Fibroblast of pulmonary artery (primary cell): ENCODE results near the gene H3-3A.
A peak's percentile ranks its signal among the peaks of the same experiment; 100 is the strongest.

Source experiments
- DNase-seq: peaks from one replicate; pipeline ENCODE4 v3.0.0-alpha.2; 2010; ENCODE audit warnings: low read depth
- H3K4me3 ChIP-seq: replicated peaks from 2 replicates; pipeline ENCODE4 v1.5.1; 2011; ENCODE audit warnings: low read depth, mild to moderate bottlenecking, control low read depth, low read length, moderate library complexity
- TF ChIP-seq, protein P1 (sequence below): IDR thresholded peaks from 2 replicates; pipeline ENCODE4 v1.5.1; 2011; ENCODE audit warnings: mild to moderate bottlenecking, control low read depth, low read length, inconsistent platforms; ENCODE audit errors: missing control alignments

H3-3A gene

DNA sequence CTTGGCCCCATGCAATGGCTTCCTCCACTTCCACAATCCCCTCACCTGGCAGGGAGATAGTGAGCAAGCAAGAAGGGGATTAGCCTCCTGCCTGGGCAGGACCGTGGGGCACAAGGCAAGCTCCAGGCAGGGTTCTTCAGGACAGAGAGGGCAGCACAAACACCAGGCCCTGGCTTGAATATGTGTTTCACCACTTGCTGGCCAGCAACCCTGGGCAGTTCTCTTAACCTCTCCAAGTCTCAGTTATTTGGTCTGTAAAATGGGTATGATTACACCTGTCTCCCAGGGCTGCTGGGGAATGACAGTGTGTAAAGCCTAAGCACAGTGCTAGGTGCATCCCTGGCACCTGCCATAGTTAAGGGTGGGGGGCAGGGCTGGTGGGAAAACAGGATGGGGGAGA is 31.9 kb downstream of the H3-3A start:
- DNase-seq, result no peak
- no peak overlapping the region for H3K4me3 ChIP-seq
- TF ChIP-seq, protein P1, sequence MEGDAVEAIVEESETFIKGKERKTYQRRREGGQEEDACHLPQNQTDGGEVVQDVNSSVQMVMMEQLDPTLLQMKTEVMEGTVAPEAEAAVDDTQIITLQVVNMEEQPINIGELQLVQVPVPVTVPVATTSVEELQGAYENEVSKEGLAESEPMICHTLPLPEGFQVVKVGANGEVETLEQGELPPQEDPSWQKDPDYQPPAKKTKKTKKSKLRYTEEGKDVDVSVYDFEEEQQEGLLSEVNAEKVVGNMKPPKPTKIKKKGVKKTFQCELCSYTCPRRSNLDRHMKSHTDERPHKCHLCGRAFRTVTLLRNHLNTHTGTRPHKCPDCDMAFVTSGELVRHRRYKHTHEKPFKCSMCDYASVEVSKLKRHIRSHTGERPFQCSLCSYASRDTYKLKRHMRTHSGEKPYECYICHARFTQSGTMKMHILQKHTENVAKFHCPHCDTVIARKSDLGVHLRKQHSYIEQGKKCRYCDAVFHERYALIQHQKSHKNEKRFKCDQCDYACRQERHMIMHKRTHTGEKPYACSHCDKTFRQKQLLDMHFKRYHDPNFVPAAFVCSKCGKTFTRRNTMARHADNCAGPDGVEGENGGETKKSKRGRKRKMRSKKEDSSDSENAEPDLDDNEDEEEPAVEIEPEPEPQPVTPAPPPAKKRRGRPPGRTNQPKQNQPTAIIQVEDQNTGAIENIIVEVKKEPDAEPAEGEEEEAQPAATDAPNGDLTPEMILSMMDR, result no peak

DNA sequence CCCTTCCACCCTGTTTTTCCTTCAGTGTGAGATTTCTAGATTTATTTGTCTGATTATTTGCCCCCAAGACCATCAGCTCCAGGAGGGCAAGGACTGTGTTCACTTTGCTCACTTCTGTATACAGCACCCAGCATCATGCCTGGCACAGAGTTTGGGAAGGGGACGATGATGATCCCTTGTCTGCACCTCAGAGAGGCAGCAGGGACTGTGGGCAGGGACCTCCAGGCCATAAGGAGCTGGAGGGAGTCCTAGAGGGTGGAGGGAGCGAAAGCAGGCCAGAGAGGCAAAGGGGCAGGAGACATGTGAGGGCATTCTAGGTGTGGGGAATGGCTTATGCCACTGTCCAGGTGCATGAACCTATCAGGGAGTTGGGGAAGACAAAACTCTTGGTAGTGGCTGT is 32.8 kb downstream of the H3-3A start:
- TF ChIP-seq, protein P1, result no peak
- no peak overlapping the region for H3K4me3 ChIP-seq
- no peak for DNase-seq

DNA sequence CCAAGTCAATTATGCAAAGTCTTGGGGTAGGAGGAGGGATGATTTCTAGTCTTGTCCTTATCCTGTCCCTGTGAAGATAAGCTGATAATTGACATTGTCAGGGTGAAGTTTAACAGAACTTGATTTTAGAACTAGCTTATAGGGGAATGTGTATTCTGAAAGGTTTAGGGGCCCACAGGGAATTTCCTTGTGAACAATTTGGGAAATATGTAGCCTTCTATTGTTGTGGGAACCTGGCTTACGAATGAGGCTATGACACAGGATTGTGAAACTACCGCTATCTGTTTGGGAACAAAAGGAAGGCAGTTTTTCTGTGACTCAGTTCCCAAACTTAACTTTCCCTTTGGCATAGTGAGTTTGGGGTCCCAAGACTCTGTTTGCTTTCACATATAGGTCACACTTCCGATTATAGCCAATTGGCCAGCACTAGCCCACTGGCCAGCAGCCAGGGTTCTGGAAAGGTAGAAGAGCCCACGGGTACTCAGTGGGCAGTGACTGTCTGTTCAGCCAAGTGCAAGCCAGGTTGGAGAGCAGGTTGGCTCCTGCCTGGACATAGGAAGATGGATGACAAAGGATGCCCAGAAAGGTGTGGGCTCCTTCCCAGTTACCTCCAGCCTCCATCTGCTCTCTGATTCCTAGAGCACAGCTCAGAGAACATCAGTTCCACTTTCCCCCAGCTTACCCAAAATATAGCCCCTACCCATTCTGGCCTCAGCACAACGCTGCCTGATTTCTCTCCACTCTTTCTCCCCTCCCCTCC is 35.5 kb downstream of the H3-3A start:
- peak; percentile 99 for DNase-seq
- TF ChIP-seq, protein P1, result no peak
- no peak overlapping the region for H3K4me3 ChIP-seq

GRCh38 chr1:226098870-226099835 is 36.6 kb downstream of the H3-3A start:
- TF ChIP-seq, protein P1, result no peak
- H3K4me3 ChIP-seq, result no peak overlapping the region
- DNase-seq, result no peak

DNA sequence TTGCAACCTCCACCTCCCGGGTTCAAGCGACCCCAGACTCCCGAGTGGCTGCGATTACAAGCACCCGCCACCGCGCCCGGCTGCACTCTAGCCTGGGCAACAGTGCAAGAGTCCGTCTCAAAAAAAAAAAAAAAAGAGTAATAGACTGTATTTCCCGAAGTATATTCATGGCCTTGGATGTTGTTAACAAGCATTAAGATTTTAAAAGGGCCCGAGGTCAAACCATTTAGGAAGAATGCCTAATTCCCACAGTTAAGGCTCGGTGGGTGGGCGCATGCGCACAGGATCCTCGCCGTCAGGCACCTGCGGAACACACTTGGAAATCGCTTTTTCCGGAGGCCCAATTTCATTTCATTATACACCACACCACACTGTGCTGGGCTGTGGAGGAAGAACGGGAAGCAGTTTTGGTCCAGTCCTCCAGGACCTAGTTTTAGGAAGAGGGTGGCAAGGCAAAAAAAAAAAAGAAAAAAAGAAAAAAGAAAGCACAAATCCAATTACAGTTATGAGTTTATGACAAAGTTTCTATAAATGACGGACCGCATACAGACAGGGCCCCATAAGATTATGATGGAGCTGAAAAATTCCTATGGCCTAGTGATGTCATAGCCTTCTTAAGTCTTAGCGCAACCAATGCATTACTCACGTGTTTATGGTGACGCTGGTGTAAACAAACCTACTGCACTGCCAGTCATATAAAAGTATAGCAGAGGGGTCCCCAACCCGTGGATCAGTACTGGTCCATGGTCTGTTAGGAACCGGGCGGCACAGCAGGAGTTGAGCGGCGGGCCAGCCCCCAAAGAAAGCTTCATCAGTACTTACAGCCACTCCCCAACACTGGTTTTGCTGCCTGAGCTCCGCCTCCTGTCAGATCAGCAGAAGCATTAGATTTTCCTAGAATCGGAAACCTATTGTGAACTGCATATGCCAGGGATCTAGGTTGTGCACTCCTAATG is 38.2 kb downstream of the H3-3A start:
- H3K4me3 ChIP-seq, result peak overlapping the region; percentile 17
- TF ChIP-seq, protein P1, result no peak
- peak; percentile 73 for DNase-seq

GRCh38 chr1:226104671-226105121 is 42.2 kb downstream of the H3-3A start:
- DNase-seq, result no peak
- TF ChIP-seq, protein P1, result no peak

More at GRCh38 chr1:226104671-226105121, 42.2 kb downstream of the H3-3A start:
- H3K4me3 ChIP-seq, result no peak overlapping the region
